HG03520 (cell line): ENCODE results near the gene FBXO34.
"Not testable (repeated sequence)": the region's sequence is repeated elsewhere in the genome, so short reads cannot be mapped to it uniquely, and the experiment has no call there.

Experiments used
- ATAC-seq: cut with Tn5 transposase; IDR thresholded peaks from one replicate; pipeline ENCODE4 v1.9.1; 2021; ENCODE audit warnings: mild to moderate bottlenecking, moderate library complexity; ENCODE audit not compliant: unreplicated experiment

The FBXO34 gene

DNA sequence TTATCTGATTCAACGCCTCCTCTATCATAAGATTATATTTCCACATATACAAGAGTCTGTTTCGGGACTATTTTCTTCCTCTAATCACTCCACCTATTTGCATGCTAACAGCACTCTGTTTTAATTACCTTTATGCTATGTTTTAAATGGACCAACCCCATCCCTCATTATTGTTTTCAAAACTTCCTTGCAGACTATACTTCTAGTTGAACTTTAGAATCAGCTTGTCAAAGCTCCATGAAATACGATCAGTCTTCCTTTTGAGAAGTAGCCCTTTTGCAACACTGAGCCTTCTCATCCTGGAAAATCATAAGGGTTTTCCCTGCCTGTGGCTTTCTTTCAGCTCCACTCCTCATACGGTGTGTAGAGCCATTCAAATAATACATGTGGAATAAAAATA, 103.5 kb downstream of the FBXO34 start:
- ATAC-seq: no peak

DNA sequence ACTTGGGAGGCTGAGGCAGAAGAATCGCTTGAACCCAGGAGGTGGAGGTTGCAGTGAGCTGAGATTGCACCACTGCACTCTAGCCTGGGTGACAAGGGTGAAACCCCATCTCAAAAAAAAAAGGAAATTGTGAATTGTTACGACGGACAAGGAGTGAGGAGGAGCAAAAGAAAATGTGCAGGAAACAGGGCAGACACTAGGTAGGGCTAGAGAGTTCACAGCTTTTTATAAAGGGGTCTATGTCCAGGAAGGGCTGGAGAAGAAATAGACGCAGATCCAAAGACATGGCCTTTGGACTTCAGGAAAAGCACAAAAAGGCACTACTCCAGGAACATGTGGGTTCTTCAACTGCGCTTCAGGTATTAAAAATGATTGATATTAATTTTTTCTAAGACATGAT, 106.0 kb downstream of the FBXO34 start:
- ATAC-seq: no peak

DNA sequence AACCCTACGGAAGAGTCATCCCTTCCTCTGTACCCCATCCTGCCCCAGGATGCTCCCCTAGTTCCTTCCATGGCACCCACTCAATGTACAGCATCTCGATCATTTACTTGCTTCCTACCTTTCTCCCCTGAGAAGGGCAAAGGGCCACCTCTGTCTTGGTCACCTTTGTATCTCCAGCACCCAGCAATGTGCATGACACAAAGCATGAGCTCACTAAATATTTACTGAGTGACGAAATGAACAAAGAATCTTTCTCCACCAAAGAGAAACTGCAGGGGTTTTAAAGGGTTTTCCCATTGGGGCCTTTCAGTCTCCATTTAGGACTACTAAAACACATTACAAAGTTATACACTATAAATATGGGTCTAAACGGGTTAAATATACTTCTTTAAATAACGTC, 109.8 kb downstream of the FBXO34 start:
- ATAC-seq: no peak

DNA sequence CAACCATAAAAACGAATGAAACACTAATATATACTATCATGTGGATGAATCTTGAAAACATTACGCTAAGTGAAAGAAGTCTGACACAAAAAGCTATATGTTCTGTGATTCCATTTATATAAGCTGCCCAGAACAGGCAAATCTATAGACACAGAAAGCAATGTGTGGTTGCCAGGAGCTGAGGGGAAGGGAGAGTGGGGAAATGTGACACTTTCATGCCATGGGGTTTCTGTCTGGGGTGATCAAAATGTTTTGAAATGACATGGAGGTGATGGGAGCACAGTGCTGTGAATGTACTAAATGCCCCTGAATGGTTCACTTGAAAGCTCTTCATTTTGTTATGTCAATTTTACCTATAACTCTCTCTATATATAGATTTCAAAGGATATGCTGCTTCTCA, 110.3 kb downstream of the FBXO34 start:
- ATAC-seq: no peak

GRCh38 chr14:55382483-55382882, 111.3 kb downstream of the FBXO34 start:
- no peak for ATAC-seq

- ATAC-seq: not testable (repeated sequence)
Measured at GRCh38 chr14:55383056-55383466, 111.8 kb downstream of the FBXO34 start.

DNA sequence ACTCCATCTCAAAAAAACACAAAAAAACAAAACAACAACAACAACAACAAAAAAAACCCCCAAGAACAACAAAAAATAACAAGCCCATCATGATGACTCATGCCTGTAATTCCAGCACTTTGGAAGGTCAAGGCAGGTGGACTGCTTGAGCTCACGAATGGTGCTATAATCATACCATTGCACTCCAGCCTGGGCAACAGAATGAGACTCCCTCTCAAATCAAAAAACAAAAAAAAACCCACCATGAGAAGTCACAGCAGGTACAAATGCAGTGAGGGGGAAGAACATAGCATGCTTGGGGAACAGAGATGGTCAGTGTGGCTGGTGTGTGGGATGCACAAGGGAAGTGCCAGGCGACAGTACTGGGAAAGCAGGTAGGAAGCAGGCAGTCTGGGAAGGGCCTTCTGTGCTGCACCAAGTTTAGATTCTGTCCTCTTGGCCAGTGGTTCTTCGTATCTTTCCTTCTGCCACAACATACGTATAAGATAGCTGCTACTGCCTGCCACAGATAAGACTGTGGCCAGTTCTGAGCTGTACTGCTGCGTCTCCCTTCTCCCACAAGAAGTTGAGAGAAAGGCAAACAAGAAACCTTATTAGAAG, 112.4 kb downstream of the FBXO34 start:
- ATAC-seq: no peak

GRCh38 chr14:55384536-55384935, 113.3 kb downstream of the FBXO34 start:
- ATAC-seq: no peak

DNA sequence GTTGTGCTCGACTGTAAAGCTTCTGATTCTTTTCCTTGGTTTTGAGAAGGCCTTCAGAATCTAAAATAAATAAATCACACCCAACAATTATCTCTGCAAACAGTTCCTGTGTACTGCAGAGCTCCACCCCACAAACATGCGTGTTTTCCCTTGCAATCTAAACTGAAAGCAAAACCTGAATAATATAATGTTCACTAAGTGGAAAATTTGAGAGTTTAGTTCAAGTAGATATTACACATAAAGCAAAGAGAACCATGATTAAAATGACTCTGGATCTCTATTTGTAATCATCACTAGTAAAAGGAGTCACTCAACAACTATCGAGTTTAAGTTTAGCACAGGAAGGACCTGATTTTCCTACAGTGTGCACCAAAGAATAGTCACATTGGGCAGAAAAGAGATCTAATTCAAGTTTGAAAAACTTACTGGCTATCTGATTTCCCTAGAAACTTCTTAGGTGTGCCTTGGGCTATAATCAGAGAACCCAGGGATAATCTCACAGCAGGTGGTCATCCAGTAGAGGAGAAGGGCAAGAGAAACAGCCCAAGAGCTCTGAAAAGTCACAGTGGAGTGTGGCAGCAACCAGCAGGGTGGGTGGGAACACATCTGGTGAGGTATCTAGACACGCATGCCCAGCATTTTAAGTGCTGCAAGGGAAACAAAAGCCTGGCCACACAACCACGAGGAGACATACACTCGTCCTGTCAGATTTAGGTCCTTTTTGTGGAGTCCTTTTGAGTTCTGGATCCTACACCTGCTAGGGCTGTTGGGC, 115.0 kb downstream of the FBXO34 start:
- ATAC-seq: no peak

- no peak for ATAC-seq
Measured at GRCh38 chr14:55387121-55387520, 115.9 kb downstream of the FBXO34 start.

DNA sequence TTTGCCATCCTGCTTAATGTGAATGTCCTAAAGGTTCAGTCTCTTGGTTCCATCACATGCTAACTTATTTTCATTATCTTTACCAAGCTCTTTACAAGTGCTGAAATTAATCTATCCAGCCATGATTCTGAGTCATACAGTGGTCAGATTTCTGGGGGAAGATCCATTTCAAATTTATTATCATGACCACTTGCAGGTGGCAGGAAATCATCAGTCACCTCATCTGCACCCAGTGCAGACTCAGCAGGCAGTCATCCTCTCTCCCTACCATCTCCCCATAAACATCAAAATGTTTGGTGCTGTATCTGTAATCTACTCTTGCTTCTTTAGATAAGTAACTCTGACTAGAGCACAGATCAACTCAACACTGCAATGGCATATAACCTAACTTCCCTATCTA, 116.9 kb downstream of the FBXO34 start:
- ATAC-seq: no peak

DNA sequence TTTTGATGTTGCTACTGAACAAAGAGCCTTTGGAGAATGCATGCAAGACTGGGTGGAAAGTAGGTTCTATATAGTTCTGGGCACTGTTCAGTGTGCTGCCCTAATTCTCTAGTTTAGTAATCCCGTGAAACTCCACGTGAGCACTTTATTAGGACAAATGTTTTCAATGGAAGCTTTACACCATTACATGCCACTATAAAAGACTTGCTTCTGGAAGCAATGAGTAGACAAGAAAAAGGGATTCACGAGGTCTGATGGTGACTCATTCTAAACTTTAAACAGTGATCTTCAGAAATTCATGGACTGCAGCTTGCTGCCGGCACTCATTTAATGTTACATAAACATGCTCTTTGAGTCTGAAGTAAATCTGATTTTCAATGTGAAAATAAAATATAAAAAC, 118.1 kb downstream of the FBXO34 start:
- no peak for ATAC-seq

GRCh38 chr14:55398679-55399078, 127.5 kb downstream of the FBXO34 start:
- no peak for ATAC-seq

GRCh38 chr14:55399183-55399582, 128.0 kb downstream of the FBXO34 start:
- ATAC-seq: no peak

- ATAC-seq: no peak
Measured at GRCh38 chr14:55399852-55400251, 128.6 kb downstream of the FBXO34 start.

- ATAC-seq: no peak
Measured at GRCh38 chr14:55401751-55402150, 130.5 kb downstream of the FBXO34 start.
